Epithelial cell of prostate (primary cell): Measurements from ENCODE around the gene NFKBIB.

Experiments used
- DNase-seq: peaks from one replicate; pipeline ENCODE4 v3.0.0-alpha.2; 2011; ENCODE audit warnings: low read depth, low spot score
- H3K27ac ChIP-seq: fragments of 450-650 bp; 2 replicates; pipeline ENCODE4 v1.5.1; 2017; ENCODE audit warnings: mild to moderate bottlenecking

The NFKBIB gene

GRCh38 chr19:38901683-38902082 lies 1.9 kb downstream of the NFKBIB start:
- H3K27ac ChIP-seq: no peak overlapping the region
- DNase-seq: no peak

- H3K27ac ChIP-seq: no peak overlapping the region
- no peak for DNase-seq
Measured at GRCh38 chr19:38904581-38905539, 5.1 kb downstream of the NFKBIB start.

- DNase-seq: no peak
- H3K27ac ChIP-seq: no peak overlapping the region
Measured at GRCh38 chr19:38905620-38906019, 5.9 kb downstream of the NFKBIB start.

GRCh38 chr19:38907227-38907626 lies 7.5 kb downstream of the NFKBIB start:
- no peak overlapping the region for H3K27ac ChIP-seq
- DNase-seq: no peak

- no peak overlapping the region for H3K27ac ChIP-seq
- no peak for DNase-seq
Measured at GRCh38 chr19:38907670-38908069, 7.9 kb downstream of the NFKBIB start.

GRCh38 chr19:38908911-38909310 lies 9.1 kb downstream of the NFKBIB start:
- H3K27ac ChIP-seq: no peak overlapping the region
- DNase-seq: no peak

- DNase-seq: no peak
- no peak overlapping the region for H3K27ac ChIP-seq
Measured at GRCh38 chr19:38910488-38910887, 10.7 kb downstream of the NFKBIB start.

- DNase-seq: no peak
- H3K27ac ChIP-seq: no peak overlapping the region
Measured at GRCh38 chr19:38911388-38912001, 11.7 kb downstream of the NFKBIB start.

GRCh38 chr19:38912600-38913514 lies 13.1 kb downstream of the NFKBIB start:
- no peak for DNase-seq
- no peak overlapping the region for H3K27ac ChIP-seq

- no peak for DNase-seq
- no peak overlapping the region for H3K27ac ChIP-seq
Measured at GRCh38 chr19:38913958-38914357, 14.2 kb downstream of the NFKBIB start.

GRCh38 chr19:38915329-38916321 lies 15.9 kb downstream of the NFKBIB start:
- no peak for DNase-seq
- no peak overlapping the region for H3K27ac ChIP-seq

GRCh38 chr19:38917516-38917915 lies 17.7 kb downstream of the NFKBIB start:
- DNase-seq: no peak
- H3K27ac ChIP-seq: no peak overlapping the region

GRCh38 chr19:38917921-38918491 lies 18.2 kb downstream of the NFKBIB start:
- H3K27ac ChIP-seq: no peak overlapping the region
- no peak for DNase-seq

GRCh38 chr19:38918526-38918925 lies 18.8 kb downstream of the NFKBIB start:
- no peak for DNase-seq
- H3K27ac ChIP-seq: no peak overlapping the region

GRCh38 chr19:38919837-38920601 lies 20.2 kb downstream of the NFKBIB start:
- no peak for DNase-seq

GRCh38 chr19:38920602-38921419 lies 21.0 kb downstream of the NFKBIB start:
- no peak for DNase-seq
- no peak overlapping the region for H3K27ac ChIP-seq

More at GRCh38 chr19:38919837-38920601, 20.2 kb downstream of the NFKBIB start:
- no peak overlapping the region for H3K27ac ChIP-seq
